ENCODE data around the gene PIAS2.
"Not testable (repeated sequence)": the region's sequence is repeated elsewhere in the genome, so short reads cannot be mapped to it uniquely, and the experiment has no call there.

Gene PIAS2

DNA sequence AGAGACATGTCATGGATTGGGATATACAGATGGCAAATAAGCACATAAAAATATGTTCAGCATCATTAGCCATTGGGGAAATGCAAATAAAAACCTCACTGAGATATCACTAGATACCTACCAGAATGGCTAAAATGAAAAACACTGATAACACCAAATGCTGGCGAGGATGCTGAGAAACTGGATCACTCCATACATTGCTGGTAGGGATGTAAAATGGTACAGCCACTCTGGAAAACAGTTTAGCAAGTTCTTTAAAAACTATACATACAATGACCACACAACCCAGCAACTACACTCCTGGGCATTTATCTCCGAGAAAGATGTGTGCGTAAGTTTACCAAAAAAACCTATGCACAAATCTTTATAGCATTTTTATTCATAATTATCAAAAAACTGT, 13.9 kb downstream of the PIAS2 start:
- no peak for DNase-seq

DNA sequence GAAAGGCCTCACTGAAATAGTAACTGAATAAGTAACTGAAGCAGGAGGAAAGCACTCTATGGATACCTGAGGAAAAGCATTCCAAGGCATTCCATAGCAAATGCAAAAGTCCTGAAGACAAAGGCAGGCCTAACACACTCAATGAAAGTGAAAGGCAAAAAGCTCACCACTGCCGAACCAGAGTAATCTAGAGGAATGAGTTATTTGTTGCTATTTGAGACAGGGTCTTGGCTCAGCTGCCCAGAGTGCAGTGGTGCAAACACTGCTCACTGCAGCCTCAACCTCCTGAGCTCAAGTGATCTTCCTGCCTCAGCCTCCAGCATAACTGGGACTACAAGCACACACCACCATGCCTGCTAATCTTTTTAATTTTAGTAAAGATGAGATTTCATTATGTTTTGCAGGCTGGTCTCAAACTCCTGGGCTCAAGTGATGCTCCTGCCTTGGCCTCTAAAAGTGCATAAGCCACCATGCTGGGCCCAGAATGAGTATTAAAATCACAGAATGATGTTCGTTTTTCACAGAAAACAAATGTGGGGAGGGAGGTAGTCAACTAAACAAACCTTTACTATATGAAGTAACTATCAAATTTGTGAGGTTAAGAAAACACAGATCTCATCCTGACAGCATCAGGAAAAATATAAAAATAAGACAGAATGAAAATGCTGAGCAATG, 17.9 kb downstream of the PIAS2 start:
- no peak for DNase-seq

DNA sequence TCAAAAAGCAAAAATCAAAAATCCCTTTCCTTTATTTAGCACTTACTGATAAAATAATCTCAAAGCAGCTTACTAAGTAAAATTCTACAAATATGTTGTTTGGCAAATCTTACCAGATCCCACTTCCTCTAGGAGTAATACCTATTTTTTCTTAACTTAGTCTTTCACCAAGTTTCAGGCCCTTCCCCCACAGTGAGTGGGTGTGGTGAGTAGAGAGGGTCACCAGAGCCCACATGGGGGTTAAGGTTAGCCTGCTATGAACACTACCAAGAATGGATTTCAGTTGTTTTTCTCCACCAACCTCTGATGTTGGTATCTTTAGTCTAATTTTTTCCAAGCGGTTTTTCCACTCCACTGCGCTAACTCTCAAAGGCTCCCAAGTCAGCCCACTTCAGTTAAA, 23.2 kb downstream of the PIAS2 start:
- DNase-seq, result no peak

DNA sequence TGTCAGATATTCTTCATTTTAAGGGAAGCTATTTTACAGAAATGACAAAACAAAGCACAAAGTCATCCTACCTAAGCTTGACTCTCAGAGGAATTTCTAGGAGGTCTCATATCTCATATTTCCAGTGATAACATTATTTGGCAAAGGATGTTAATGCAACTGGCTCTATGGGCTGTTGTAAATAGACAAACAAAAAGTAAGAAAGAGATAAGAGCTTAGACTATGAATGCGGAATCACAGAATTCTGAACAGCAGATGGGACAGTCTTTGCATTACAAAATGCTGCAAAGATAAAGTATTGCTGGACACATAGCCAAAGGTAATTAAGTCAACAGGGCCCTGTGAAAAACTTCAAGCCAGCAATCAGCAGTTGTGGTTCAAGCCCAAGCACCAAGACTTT, 23.9 kb downstream of the PIAS2 start:
- DNase-seq, result no peak

DNA sequence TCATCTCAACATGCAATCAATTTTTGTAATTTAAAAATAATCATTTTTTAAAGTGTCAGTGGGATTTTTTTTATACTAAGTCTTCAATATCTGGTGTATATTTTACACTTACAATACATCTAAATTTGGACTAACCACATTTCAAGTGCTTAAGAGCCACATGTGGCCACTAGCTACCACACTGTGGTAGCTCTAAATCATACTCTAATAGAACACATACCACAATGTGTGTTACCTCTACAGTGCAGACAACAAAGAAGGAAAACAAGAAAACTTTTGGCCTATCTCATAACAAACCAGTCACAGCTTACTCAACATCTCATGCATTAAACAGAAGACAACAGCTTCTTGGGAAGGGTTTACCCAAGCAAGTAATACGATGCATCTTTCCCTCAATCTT, 24.5 kb downstream of the PIAS2 start:
- no peak for DNase-seq

DNA sequence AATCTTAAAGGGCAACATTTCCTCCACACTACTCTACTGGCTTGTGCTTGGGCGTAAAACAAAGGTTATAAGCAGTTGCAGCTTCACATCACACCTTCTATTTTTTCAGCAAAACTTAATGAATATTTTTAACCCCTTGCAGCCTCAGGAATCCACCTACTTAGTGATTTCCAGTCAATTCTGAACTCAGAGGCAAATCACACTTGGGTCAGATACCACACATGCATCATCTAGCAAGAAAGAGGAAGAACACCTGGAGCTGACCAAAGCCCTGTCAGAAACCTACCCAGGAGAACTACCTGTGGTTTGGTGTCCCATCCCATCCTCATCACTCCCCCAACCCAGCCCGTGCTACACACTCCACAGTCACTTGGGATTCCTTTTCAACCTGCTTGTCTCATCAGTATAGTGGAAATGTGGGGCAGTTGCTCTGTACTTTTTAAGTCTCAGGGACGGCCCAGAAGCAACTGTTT, 25.5 kb downstream of the PIAS2 start:
- no peak for DNase-seq

DNA sequence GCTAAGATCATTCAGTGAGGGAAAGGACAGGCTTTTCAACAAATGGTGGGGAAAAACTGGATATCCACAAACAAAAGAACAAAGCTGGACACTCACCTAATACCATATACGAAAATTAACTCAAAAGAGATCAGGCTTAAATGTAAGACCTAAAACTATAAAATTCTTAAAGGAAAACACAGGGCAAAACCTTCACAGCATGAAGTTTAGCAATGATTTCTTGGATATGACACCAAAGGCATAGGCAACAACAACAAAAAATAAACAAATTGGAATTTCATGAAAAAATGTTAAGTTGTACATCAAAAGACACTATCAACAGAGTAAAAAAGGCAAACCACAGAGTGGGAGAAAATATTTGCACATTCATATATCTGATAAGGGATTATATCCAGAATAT, 28.3 kb downstream of the PIAS2 start:
- DNase-seq, result no peak

DNA sequence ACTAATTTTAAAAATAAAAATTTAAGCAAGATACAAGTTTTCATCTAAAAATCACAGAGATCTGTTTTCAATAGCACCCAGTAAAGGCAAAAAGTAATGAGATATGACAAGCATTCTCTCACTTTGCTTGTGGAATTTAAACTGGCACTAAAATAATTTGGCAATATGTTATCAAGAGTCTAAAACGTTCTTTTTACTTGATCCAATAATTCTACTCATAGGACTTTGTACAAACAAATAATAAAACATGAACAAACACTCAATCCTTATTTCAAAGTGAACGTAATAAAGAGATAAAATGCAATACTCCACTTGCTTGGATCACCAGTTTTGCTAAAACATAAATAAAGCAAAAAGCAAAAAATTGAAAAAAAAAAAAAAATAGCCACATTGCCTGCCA, 30.4 kb downstream of the PIAS2 start:
- DNase-seq, result no peak

DNA sequence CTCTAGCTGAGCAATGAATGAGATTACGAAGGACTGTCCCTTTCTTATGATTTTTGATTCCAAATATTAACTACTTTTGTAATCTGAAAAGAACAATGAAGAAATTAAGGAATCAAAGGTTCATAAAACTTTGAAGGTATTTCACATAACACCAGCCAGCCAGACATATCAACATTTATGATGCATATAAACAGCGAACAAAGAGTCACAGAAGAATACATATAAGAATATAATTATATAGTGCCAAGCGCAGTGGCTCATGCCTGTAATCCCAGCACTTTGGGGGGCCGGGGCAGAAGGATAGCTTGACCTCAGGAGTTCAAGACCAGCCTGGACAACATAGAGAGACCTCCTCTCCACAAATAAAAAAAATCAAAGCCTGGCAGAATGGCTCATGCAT, 34.1 kb downstream of the PIAS2 start:
- DNase-seq, result no peak

DNA sequence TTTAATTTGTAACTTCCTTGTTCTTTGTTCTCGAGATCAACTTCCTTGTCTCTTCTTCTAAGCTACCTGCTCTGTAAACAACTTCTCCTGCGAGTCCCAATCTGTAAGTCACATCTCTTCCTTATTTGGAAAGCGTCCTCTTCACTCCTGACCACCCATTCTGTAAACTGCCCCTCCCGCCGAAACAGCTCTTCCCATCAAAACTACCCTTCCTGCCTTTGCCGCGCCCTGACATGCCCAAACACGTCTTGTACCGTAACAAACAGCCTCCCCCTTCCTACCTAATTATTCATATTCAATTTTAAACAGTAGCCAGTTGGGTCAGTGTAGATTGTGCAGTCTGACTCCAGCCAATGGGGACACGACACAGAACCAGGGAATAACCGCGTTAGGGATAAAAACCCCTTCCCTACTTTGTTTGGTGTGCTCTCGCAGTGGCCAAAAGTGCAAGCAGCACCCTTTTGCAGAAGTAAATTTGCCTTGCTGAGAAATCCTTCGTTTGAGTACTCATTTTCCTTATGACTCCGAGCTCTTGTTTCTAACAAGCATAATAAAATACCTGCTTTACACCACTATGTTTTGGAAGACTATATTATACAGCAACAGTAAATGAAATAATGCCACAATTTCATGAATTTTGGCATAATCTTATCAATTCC, 39.8 kb downstream of the PIAS2 start:
- no peak for DNase-seq

DNA sequence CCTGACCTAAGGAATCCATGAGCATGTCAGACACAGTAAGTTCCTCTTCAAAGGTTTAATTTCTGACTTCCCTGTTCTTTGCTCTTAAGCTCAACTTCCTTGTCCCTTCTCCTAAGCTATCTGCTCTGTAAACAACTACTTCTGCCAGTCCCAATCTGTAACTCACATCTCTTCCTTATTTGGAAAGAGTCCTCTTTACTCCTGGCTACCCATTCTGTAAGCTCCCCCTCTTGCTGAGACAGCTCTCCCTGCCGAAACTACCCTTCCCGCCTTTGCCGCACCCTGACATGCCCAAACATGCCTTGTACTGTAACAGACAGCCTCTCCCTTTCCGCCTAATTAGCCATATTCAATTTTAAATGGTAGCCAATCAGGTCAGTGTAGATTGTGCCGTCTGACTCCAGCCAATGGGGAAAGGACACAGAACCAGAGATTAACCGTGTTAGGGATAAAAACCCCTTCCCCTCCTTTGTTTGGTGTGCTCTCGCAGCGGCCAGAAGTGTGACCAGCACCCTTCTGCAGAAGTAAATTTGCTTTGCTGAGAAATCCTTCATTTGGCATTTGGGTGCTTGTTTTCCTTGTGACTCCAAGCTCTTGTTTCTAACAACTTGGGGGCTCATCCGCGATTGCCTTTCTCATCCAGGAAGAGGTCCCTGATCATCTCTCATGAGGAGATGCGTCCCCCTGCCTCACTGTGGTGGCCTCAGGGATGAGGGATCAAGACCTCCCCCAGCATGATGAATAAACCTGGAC, 49.0 kb downstream of the PIAS2 start:
- no peak for DNase-seq

DNA sequence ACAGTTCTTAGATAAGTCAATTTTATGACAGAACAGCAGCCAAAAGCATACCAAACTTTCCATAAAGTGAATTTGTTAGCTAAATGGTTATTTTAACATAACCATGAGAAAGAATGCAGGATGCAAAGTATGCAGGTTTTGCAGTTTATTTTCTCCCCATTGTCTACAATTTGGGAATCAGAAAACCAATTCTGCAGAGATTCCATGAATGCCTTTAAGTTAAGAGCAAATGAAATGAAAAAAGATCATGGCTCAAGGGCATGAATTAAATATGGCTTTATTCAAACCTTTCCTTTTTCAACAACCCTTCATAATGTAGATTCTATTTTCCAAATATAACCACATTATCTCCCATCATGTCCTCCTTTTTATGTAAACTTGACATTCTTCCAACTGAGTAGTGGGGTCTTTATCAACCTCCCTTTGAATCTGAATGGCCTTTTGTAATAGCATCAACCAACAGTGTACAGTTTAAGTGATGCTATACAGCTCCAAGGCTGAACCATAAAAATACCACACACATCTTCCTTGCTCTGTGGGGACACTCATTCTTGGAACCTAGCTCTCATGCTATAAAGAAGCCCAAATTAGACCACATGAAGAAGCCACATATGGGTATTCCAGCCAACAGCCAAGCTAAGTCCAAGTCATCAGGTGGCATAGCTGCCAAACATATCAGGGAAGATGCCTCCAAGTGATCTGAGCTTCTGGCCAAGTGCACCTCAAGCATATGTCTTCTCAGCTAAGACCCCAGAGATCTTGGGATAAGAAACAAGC, 49.8 kb downstream of the PIAS2 start:
- no peak for DNase-seq

DNA sequence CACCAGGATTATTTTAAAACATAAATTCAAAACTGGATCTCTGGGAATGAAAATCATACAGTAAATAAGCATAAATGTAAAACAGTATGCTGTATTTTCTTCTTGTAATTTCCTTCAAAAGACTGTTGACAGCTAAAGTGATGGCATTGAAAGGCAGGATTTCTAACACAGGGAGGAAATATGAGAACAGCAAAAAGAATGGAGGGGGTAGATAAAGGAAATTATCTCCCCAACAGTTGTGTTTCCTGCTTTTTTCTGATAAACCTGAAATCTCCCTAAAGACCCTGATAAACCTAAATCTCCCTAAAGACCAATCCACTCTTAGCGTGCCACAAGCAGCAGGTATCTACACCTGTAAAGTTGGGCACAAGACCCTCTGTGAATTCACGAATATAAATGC, 50.8 kb downstream of the PIAS2 start:
- DNase-seq, result no peak

DNA sequence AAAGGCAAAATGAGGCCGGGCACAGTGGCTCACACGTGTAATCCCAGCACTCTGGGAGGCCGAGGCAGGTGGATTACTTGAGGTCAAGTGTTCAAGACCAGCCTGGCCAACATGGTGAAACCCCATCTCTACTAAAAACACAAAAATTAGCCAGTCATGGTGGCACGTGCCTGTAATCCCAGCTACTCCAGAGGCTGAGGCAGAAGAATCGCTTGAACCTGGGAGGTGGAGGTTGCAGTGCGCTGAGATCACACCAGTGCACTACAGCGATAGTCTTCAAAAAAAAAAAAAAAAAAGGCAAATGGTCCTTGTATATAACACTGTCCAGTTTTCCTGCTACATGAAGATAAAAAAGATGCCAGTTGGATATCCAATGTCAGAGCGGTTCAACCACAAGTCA, 52.1 kb downstream of the PIAS2 start:
- DNase-seq, result not testable (repeated sequence)

DNA sequence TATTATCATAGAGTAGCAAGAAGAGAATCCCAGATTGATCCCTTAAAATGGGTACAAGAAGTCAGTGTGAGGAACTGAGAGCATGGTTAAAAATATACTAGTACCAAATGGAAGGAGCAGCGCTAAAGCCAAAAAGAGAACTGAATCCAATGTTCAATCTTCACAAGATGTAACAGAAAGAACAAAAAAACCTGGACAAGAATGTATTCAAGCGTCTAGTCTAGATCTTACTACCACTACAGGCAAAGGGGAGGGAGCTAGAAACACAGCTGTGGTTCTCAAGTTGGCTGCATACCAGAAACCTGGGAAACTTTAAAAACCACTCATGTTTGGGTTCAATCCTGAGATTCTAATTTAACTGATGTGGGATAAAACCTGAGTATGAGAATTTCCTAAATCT, 57.5 kb downstream of the PIAS2 start:
- DNase-seq, result no peak

DNA sequence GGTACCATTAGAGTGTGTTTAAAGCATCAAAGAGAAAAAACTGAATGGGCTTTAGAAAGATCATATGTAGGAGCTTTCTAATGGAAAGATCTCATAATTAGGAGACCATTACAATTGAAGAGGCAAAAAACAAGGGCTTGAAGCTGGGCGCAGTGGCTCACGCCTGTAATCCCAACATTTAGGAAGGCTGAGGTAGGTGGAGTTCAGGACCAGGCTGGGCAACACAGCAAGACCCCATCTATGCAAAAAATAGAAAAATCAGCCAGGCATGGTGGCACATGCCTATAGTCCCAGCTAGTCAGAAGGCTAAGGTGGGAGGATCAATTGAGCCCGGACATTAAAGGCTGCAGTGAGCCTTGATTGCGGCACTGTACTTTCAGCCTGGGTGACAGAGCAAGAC, 59.0 kb downstream of the PIAS2 start:
- no peak for DNase-seq

DNA sequence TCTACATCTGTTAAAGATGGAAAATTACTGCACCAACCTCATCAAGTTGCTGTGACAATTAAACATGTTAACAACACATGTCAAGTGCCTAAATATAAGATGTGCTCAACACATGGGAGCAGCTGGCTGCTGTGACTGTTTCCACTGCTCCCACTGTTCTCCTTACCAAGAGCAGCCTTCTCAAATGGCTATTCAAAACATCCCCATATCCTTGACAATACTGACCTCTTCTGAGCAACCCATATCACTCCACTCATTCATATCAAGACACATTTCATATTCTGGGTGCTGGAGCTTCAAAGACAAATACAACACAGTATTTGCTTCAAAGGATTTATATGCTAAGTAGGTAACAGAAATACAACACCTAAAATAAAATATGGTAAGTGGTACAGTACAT, 60.3 kb downstream of the PIAS2 start:
- no peak for DNase-seq

DNA sequence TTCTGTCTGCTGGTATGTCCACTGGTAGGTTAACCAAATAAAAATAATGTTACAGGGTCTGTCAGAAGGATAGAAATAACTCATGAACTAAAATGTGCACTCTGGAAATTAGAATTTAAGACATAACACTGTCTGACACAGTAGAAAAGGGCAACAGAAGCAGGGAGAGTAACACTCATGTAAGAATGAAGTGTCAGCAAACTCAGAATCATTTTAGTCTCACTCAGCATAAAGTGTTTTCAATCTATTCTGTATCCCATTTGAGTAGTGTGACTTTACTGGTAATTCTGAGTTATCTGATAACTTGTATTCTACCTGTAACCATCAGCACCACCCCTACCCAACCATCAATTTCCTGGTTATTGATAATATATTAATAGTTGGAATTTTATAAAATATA, 68.3 kb downstream of the PIAS2 start:
- DNase-seq, result no peak

DNA sequence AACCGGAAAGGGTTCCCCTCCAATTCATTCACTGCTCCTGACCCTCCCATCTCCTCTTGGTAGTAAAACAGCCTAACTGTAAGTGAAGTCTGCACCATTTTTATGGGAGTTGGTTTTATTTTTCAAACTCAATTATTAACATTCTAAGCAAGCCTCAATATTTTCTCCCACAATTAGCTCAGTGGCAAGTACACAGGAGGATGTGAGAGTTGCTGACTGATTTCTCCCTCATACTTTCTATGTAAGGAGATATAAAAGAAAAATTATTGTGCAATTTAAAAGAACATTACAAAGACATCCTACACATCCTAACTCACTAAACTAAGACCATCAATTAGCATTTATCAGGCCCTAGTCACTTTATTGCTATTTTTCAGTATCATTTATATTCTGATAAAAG, 73.9 kb downstream of the PIAS2 start:
- no peak for DNase-seq

DNA sequence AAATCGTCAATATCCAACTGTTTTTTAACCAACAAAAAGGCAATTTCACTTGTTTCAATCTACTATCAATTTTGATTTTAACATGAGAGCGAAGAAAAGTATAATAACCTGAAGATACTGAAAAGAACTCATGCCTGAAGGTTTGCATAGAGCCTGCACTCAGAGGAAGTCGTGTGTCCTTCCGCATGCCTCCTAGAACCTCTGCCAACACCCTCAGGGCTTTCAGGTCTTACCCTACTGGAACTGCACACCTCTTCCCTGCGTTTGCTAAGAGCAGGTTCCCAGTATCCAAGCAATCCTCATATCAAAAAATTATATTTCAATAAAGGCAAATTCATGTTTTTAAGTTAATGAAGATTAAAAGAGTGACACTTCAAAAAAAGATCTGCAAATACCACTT, 74.7 kb downstream of the PIAS2 start:
- no peak for DNase-seq

DNA sequence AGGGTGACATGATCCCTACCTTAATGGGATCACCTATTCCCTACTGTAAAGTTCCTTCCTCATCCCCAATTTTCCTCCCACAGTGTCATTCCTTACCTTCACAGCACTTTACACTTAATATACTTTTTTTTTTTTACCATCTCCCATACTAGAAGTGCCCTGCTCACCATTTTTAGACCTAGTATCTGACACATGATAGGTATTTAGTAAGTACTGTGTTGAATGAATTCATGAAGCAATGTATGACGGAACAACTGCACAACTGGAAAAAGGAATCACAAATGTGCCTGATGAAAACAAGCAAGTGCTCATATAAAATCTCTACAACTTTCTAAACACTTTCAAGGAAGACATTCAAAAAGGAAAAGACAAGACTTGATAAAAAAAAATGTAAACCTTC, 83.4 kb downstream of the PIAS2 start:
- DNase-seq, result no peak

DNA sequence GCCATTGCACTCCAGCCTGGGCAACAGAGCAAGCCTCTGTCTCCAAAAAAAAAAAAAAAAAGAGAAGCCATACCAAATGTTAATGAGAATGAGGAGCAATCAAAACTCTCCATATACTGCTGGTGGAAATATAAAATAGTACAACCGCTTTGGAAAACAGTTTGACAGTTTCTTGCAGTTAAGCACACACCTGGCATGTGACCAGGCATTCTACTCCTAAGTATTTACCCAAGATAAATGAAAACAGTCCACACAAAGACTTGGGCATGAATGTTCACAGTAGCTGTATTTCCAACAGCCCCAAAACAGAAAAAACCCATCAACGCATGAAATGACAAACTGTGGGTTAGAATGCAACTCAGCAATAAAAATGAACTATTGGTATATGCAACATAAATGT, 84.5 kb downstream of the PIAS2 start:
- DNase-seq, result no peak

DNA sequence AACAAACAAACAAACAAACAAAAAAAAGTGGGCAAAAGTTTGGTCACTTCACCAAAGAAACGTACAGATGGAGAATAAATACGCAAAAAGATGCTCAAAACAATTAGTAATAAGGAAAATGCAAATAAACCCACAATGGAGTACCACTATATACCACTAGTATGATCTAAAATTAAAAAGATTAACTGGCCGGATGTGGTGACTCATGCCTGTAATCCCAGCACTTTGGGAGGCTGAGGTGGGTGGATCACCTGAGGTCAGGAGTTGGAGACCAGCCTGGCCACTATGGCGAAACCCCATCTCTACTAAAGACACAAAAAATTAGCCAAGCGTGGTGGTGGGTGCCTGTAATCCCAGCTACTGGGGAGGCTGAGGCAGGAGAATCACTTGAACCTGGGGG, 84.9 kb downstream of the PIAS2 start:
- not testable (repeated sequence) for DNase-seq

DNA sequence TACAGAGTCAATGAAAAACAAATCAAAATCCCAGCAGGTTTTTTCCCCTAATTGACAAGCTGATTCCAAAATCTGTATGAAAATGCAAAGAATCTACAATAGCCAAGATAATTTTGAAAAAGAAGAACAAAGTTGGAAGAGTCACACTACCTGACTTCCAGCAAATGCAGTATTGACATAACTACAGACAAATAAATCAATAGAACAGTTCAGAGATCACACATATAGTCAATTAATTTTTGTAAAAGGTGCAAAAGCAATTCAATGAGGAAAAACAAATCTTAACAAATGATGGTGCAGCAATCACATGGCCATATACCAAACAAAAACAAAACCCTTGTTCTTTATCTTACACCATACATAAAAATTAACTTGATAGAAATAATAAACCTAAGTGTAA, 85.9 kb downstream of the PIAS2 start:
- DNase-seq, result no peak
